ENCODE measurements around the gene TNXB.
"Not testable (repeated sequence)": the region's sequence is repeated elsewhere in the genome, so short reads cannot be mapped to it uniquely, and the experiment has no call there.

TNXB gene

GRCh38 chr6:32037598-32038524 lies 71.3 kb downstream of the TNXB start, which contains the start of gene CYP21A2:
Gene CYP21A2 (plus strand): TSS chr6:32038415. CDS start chr6:32038423, 8 bp downstream.
- DNase-seq; H3K4me1 ChIP-seq; intact Hi-C loops (cut with DNase I; ENCODE audit: low total_unique reads); H3K9me3 ChIP-seq; H3K27me3 ChIP-seq; H3K36me3 ChIP-seq; H3K27ac ChIP-seq; H3K4me3 ChIP-seq: not testable (repeated sequence)

- H3K9me3 ChIP-seq; H3K27ac ChIP-seq; H3K36me3 ChIP-seq; DNase-seq; H3K4me1 ChIP-seq; H3K4me3 ChIP-seq; H3K27me3 ChIP-seq; intact Hi-C loops (cut with DNase I; ENCODE audit: low total_unique reads): not testable (repeated sequence)
These were observed 72.0 kb downstream of the TNXB start for GRCh38 chr6:32037136-32037535.

DNA sequence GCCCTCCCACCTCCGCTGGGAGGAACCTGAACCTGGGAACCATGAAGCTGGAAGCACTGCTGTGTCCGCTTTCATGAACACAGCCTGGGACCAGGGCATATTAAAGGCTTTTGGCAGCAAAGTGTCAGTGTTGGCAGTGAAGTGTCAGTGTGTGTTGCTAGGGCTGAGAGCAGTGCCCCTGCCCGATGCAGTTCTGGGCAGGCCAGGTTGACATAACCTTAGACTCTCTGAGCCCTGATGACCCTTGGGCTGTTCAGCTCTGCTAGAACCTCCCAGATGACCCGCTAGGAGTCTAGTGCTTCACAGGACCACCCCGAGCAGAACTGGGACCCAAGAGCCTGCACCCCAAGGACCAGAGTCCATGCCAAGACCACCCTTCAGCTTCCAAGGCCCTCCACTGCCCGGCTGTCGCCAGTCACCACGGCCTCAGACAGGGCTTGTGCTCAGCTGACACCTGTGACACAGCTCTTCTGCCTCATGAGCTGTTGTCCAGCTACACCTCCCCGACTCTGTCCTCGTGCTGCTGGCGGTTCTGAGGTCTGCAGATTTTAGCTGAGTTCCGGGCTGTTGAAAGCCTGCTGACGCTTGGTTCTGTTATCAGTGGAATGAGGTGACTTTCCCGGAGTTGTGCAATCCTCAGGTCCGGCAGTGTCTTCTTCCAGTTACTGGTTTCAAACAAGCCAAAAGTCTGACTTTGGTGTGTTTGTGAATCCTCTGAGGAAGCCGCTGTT lies 73.7 kb downstream of the TNXB start:
- H3K27me3 ChIP-seq; H3K4me1 ChIP-seq; H3K27ac ChIP-seq; DNase-seq; H3K9me3 ChIP-seq; H3K4me3 ChIP-seq; intact Hi-C loops (cut with DNase I; ENCODE audit: low total_unique reads); H3K36me3 ChIP-seq: not testable (repeated sequence)

DNA sequence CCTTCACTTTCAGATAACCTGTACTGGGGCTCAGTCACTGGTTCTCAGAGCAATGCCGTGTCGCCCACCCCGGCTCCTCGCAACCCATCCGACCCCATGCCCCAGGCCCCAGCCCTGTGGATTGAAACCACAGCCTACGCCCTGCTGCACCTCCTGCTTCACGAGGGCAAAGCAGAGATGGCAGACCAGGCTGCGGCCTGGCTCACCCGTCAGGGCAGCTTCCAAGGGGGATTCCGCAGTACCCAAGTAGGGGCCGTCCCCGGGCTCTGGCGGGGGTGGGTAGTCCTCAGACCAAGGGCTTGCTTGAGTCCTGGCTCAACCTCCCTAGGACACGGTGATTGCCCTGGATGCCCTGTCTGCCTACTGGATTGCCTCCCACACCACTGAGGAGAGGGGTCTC lies 79.6 kb downstream of the TNXB start:
- H3K27me3 ChIP-seq; DNase-seq; intact Hi-C loops (cut with DNase I; ENCODE audit: low total_unique reads); H3K36me3 ChIP-seq; H3K4me1 ChIP-seq; H3K27ac ChIP-seq; H3K4me3 ChIP-seq; H3K9me3 ChIP-seq: not testable (repeated sequence)

GRCh38 chr6:32028631-32029030 lies 80.5 kb downstream of the TNXB start:
- H3K4me1 ChIP-seq; H3K4me3 ChIP-seq; H3K27ac ChIP-seq; DNase-seq; intact Hi-C loops (cut with DNase I; ENCODE audit: low total_unique reads); H3K27me3 ChIP-seq; H3K9me3 ChIP-seq; H3K36me3 ChIP-seq: not testable (repeated sequence)

DNA sequence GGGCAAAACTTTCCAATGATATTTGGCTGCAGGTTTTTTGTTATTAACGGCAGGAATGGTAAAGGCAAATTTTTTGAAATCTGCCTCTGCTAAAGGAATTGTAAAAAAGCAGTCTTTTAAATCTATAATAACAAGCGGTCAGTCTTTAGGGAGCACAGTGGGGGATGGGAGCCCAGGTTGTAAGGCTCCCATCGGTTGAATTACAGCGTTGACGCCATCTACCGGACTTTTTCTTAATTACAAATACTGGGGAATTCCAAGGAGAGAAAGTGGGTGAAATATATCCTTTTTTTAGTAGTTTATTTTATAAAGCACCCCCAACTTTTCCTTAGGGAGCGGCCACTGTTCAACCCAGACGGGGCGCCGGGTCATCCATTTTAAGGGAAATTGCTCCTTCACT lies 87.0 kb downstream of the TNXB start:
- H3K4me1 ChIP-seq; H3K9me3 ChIP-seq; DNase-seq; intact Hi-C loops (cut with DNase I; ENCODE audit: low total_unique reads); H3K4me3 ChIP-seq; H3K27ac ChIP-seq; H3K27me3 ChIP-seq; H3K36me3 ChIP-seq: not testable (repeated sequence)

DNA sequence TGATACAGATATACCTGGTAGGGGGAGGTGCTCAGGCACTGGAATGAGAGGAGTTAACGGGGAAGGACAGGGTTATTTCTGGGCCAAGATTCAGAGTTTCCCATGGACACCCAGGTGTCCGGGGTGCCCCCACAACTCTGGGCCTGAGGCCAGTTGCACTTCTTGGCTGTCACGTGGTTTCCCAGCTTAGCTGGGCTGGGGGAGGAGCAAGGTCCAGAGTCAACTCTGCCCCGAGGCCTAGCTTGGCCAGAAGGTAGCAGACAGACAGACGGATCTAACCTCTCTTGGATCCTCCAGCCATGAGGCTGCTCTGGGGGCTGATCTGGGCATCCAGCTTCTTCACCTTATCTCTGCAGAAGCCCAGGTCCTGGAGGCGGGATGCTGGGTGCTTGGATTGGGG lies 94.6 kb downstream of the TNXB start, which contains the start of gene C4B:
Gene C4B (plus strand): TSS at position 249 of the 400 bp plus-strand sequence. CDS start 51 bp downstream, at position 300.
- DNase-seq; H3K4me1 ChIP-seq; H3K36me3 ChIP-seq; H3K9me3 ChIP-seq; H3K27ac ChIP-seq; intact Hi-C loops (cut with DNase I; ENCODE audit: low total_unique reads); H3K4me3 ChIP-seq; H3K27me3 ChIP-seq: not testable (repeated sequence)

DNA sequence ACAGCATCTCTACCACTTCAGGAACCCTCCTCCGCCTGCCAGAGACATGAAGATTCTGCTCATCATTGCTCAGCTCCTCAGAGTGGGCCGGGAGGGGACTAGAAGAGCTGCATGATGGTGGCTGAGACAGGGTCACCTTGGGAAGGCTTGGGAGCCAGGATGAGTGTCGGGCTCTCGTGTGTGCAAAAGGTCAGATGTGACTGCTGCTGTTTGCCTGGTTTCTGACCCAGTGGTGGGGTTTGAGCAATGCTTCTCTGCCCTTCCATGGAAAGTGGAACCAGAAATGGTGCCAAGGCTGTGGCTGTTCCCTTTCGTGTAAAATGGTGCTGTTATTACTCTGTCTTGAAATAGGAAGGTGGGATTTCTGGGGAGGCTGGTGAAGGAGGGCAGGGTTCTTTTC lies 95.4 kb downstream of the TNXB start:
- intact Hi-C loops (cut with DNase I; ENCODE audit: low total_unique reads); H3K27ac ChIP-seq; DNase-seq; H3K27me3 ChIP-seq; H3K4me1 ChIP-seq; H3K4me3 ChIP-seq; H3K36me3 ChIP-seq; H3K9me3 ChIP-seq: not testable (repeated sequence)

DNA sequence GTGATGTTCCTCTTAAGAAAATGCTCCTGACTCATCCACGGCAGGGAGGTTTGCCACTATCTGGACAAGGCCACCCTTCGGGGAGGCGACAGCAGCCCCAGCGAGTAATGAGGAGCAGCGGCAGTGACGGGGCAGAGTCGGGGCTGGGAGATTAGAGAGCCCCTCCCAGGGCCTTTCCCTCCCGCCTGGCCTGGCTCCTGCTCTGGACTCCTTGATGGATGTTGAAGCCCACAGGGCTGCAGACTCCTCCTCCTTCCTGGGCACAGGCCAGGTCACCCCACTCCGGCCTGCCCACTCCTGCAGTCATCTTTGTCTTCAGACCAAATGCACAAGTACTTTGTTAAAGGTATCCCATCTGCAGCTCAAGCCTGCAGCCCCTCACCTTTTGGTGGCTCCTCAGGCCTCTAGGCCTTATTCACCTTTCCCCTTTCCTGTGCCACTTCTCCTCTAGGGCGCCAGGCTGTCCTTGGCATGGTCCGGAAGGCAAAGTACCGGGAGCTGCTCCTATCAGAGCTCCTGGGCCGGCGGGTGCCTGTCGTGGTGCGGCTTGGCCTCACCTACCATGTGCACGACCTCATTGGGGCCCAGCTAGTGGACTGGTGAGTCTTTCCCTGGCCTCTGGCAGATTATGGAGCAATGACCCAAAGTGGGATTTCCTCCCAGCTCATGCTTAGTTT lies 96.1 kb downstream of the TNXB start:
- H3K27me3 ChIP-seq; H3K36me3 ChIP-seq; H3K27ac ChIP-seq; intact Hi-C loops (cut with DNase I; ENCODE audit: low total_unique reads); H3K4me3 ChIP-seq; H3K4me1 ChIP-seq; H3K9me3 ChIP-seq: not testable (repeated sequence)
- DNase-seq, result peak; percentile 19 to 53

GRCh38 chr6:32010856-32011530 lies 98.1 kb downstream of the TNXB start:
- H3K4me1 ChIP-seq; H3K4me3 ChIP-seq; intact Hi-C loops (cut with DNase I; ENCODE audit: low total_unique reads); H3K27me3 ChIP-seq; H3K9me3 ChIP-seq; H3K36me3 ChIP-seq; H3K27ac ChIP-seq: not testable (repeated sequence)
- peak in 1 of 2 donors; percentile 57 for DNase-seq

DNA sequence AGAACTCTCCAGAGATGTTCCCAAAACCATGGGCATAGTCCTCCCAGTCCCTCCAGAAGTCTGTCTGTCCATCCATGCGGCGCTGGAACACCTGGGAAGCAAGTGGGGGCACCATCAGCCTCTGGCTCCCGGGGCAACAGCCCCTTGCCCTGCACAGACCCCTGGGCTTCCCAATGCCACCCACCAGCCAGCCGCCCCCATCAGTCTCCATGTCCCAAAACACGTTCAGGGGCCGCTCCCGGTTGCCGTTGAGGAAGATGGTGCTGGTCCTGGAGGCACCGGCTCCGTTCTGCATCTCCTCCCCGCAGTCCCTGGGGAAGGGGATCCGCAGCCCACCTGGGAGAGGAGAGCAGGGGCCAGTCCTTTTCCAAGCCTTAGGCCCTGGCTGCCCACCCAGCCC lies 99.6 kb downstream of the TNXB start:
- intact Hi-C loops (cut with DNase I; ENCODE audit: low total_unique reads); H3K9me3 ChIP-seq; H3K27ac ChIP-seq; H3K27me3 ChIP-seq; H3K4me3 ChIP-seq; H3K4me1 ChIP-seq; H3K36me3 ChIP-seq: not testable (repeated sequence)
- peak in 1 of 2 donors; percentile 28 for DNase-seq

DNA sequence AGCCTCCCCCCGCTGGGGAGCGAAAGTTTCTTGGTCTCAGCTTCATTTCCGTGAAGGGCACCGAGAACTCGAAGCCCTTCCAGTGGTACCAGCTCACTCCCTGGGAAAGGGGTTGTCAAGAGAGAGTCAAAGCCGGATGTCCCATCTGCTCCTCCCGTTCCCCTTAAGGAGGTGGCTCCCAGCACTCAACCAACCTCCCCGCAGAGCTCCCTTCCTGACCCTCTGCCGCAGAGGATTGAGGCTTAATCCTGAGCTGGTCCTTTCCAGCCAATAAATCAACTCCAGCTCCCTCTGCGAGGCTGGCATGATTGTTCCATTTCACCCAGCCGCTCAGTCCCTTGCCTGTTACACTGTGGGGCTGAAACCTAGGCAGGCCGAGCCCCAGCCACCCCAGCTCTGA lies 100.5 kb downstream of the TNXB start:
- H3K36me3 ChIP-seq; H3K4me1 ChIP-seq; H3K27me3 ChIP-seq; H3K9me3 ChIP-seq; H3K27ac ChIP-seq; H3K4me3 ChIP-seq; intact Hi-C loops (cut with DNase I; ENCODE audit: low total_unique reads): not testable (repeated sequence)
- DNase-seq, result peak in 1 of 2 donors; percentile 13

DNA sequence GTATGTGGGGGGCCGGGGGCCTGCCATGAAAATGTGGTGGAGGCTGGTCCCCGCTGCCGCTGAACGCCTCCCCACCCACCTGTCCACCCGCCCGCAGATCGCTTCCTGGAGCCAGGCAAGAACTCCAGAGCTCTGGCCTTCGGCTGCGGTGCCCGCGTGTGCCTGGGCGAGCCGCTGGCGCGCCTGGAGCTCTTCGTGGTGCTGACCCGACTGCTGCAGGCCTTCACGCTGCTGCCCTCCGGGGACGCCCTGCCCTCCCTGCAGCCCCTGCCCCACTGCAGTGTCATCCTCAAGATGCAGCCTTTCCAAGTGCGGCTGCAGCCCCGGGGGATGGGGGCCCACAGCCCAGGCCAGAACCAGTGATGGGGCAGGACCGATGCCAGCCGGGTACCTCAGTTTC lies 101.1 kb downstream of the TNXB start:
- DNase-seq; H3K27me3 ChIP-seq; H3K27ac ChIP-seq; H3K4me3 ChIP-seq; intact Hi-C loops (cut with DNase I; ENCODE audit: low total_unique reads); H3K36me3 ChIP-seq; H3K9me3 ChIP-seq; H3K4me1 ChIP-seq: not testable (repeated sequence)

Data from tibial artery (tissue), 4 donors.